ENCODE data around the gene PORCN.

Gene PORCN

GRCh38 chrX:48489296-48489695 lies 19.5 kb upstream of the PORCN start:
- WGBS, 2 experiments = 91 to 95% methylated on average over 9 of the region's 9 CpGs
- Histone ChIP-seq H3K27me3 (ENCODE audit: control insufficient read depth, insufficient read depth, low read length, poor library complexity, severe bottlenecking) (no peaks in the 10 kb centered on the region), H3K4me3 (ENCODE audit: insufficient read depth, low read depth, low read length) (no peak overlapping the region), H3K9me3 (ENCODE audit: control insufficient read depth, low read length) (no peaks in the 10 kb centered on the region), H3K4me1 (ENCODE audit: control insufficient read depth, insufficient read depth, low read length) (no peaks in the 10 kb centered on the region), H3K36me3 (ENCODE audit: control insufficient read depth, insufficient read depth, low read length) (no peaks in the 10 kb centered on the region), H3K27ac (ENCODE audit: insufficient read depth, low read depth, low read length, poor library complexity, severe bottlenecking) (no peak overlapping the region)

GRCh38 chrX:48489892-48490291 lies 18.9 kb upstream of the PORCN start:
- Histone ChIP-seq H3K4me1 (ENCODE audit: control insufficient read depth, insufficient read depth, low read length) (no peaks in the 10 kb centered on the region), H3K9me3 (ENCODE audit: control insufficient read depth, low read length) (no peaks in the 10 kb centered on the region), H3K27ac (ENCODE audit: insufficient read depth, low read depth, low read length, poor library complexity, severe bottlenecking) (no peak overlapping the region), H3K27me3 (ENCODE audit: control insufficient read depth, insufficient read depth, low read length, poor library complexity, severe bottlenecking) (no peaks in the 10 kb centered on the region), H3K36me3 (ENCODE audit: control insufficient read depth, insufficient read depth, low read length) (no peaks in the 10 kb centered on the region), H3K4me3 (ENCODE audit: insufficient read depth, low read depth, low read length) (no peak overlapping the region)
- WGBS, 2 experiments = 82 to 87% methylated on average over 1 to 2 of the region's 2 CpGs

GRCh38 chrX:48490661-48491060 lies 18.1 kb upstream of the PORCN start:
- Histone ChIP-seq H3K27ac (ENCODE audit: insufficient read depth, low read depth, low read length, poor library complexity, severe bottlenecking) (no peak overlapping the region), H3K4me1 (ENCODE audit: control insufficient read depth, insufficient read depth, low read length) (no peaks in the 10 kb centered on the region), H3K9me3 (ENCODE audit: control insufficient read depth, low read length) (no peaks in the 10 kb centered on the region), H3K27me3 (ENCODE audit: control insufficient read depth, insufficient read depth, low read length, poor library complexity, severe bottlenecking) (no peaks in the 10 kb centered on the region), H3K4me3 (ENCODE audit: insufficient read depth, low read depth, low read length) (no peak overlapping the region), H3K36me3 (ENCODE audit: control insufficient read depth, insufficient read depth, low read length) (no peaks in the 10 kb centered on the region)
- WGBS, 2 experiments = 91 to 94% methylated on average over 8 of the region's 8 CpGs

- no peak overlapping the region for H3K27ac ChIP-seq (ENCODE audit: insufficient read depth, low read depth, low read length, poor library complexity, severe bottlenecking)
- H3K36me3 ChIP-seq (ENCODE audit: control insufficient read depth, insufficient read depth, low read length) = no peaks in the 10 kb centered on the region
- no peaks in the 10 kb centered on the region for H3K9me3 ChIP-seq (ENCODE audit: control insufficient read depth, low read length)
- H3K4me1 ChIP-seq (ENCODE audit: control insufficient read depth, insufficient read depth, low read length) = no peaks in the 10 kb centered on the region
- H3K4me3 ChIP-seq (ENCODE audit: insufficient read depth, low read depth, low read length) = no peak overlapping the region
- no peaks in the 10 kb centered on the region for H3K27me3 ChIP-seq (ENCODE audit: control insufficient read depth, insufficient read depth, low read length, poor library complexity, severe bottlenecking)
- 87 to 90% methylated on average over 9 of the region's 9 CpGs for WGBS, 2 experiments
Observed at GRCh38 chrX:48491809-48492208, 17.0 kb upstream of the PORCN start.

- Histone ChIP-seq H3K4me1 (ENCODE audit: control insufficient read depth, insufficient read depth, low read length) (no peaks in the 10 kb centered on the region), H3K36me3 (ENCODE audit: control insufficient read depth, insufficient read depth, low read length) (no peaks in the 10 kb centered on the region)
Observed at GRCh38 chrX:48492293-48492910, 16.4 kb upstream of the PORCN start.

GRCh38 chrX:48493890-48494364 lies 14.9 kb upstream of the PORCN start:
- no peak overlapping the region for H3K4me3 ChIP-seq (ENCODE audit: insufficient read depth, low read depth, low read length)
- H3K27ac ChIP-seq (ENCODE audit: insufficient read depth, low read depth, low read length, poor library complexity, severe bottlenecking) = no peak overlapping the region
- no peaks in the 10 kb centered on the region for H3K27me3 ChIP-seq (ENCODE audit: control insufficient read depth, insufficient read depth, low read length, poor library complexity, severe bottlenecking)
- H3K9me3 ChIP-seq (ENCODE audit: control insufficient read depth, low read length) = no peaks in the 10 kb centered on the region
- H3K36me3 ChIP-seq (ENCODE audit: control insufficient read depth, insufficient read depth, low read length) = no peaks in the 10 kb centered on the region
- WGBS, 2 experiments = 53% methylated on average over 10 of the region's 10 CpGs
- H3K4me1 ChIP-seq (ENCODE audit: control insufficient read depth, insufficient read depth, low read length) = no peaks in the 10 kb centered on the region

More at GRCh38 chrX:48492293-48492910, 16.4 kb upstream of the PORCN start:
- 83 to 86% methylated on average over 7 of the region's 7 CpGs for WGBS, 2 experiments
- Histone ChIP-seq H3K27ac (ENCODE audit: insufficient read depth, low read depth, low read length, poor library complexity, severe bottlenecking) (no peak overlapping the region), H3K27me3 (ENCODE audit: control insufficient read depth, insufficient read depth, low read length, poor library complexity, severe bottlenecking) (no peaks in the 10 kb centered on the region), H3K9me3 (ENCODE audit: control insufficient read depth, low read length) (no peaks in the 10 kb centered on the region), H3K4me3 (ENCODE audit: insufficient read depth, low read depth, low read length) (no peak overlapping the region)

GRCh38 chrX:48496660-48497059 lies 12.1 kb upstream of the PORCN start:
- no peaks in the 10 kb centered on the region for H3K36me3 ChIP-seq (ENCODE audit: control insufficient read depth, insufficient read depth, low read length)
- no peak overlapping the region for H3K4me3 ChIP-seq (ENCODE audit: insufficient read depth, low read depth, low read length)
- H3K9me3 ChIP-seq (ENCODE audit: control insufficient read depth, low read length) = no peaks in the 10 kb centered on the region
- H3K27me3 ChIP-seq (ENCODE audit: control insufficient read depth, insufficient read depth, low read length, poor library complexity, severe bottlenecking) = no peaks in the 10 kb centered on the region
- WGBS, 2 experiments = 83 to 94% methylated on average over 4 of the region's 4 CpGs
- H3K4me1 ChIP-seq (ENCODE audit: control insufficient read depth, insufficient read depth, low read length) = no peaks in the 10 kb centered on the region
- H3K27ac ChIP-seq (ENCODE audit: insufficient read depth, low read depth, low read length, poor library complexity, severe bottlenecking) = no peak overlapping the region

GRCh38 chrX:48497871-48498270 lies 10.9 kb upstream of the PORCN start:
- Histone ChIP-seq H3K4me1 (ENCODE audit: control insufficient read depth, insufficient read depth, low read length) (no peaks in the 10 kb centered on the region), H3K4me3 (ENCODE audit: insufficient read depth, low read depth, low read length) (no peak overlapping the region), H3K9me3 (ENCODE audit: control insufficient read depth, low read length) (no peaks in the 10 kb centered on the region), H3K36me3 (ENCODE audit: control insufficient read depth, insufficient read depth, low read length) (no peaks in the 10 kb centered on the region), H3K27ac (ENCODE audit: insufficient read depth, low read depth, low read length, poor library complexity, severe bottlenecking) (no peak overlapping the region), H3K27me3 (ENCODE audit: control insufficient read depth, insufficient read depth, low read length, poor library complexity, severe bottlenecking) (no peaks in the 10 kb centered on the region)
- WGBS, 2 experiments = 88 to 92% methylated on average over 5 of the region's 5 CpGs

- H3K4me3 ChIP-seq (ENCODE audit: insufficient read depth, low read depth, low read length) = no peak overlapping the region
- H3K36me3 ChIP-seq (ENCODE audit: control insufficient read depth, insufficient read depth, low read length) = no peaks in the 10 kb centered on the region
- no peaks in the 10 kb centered on the region for H3K9me3 ChIP-seq (ENCODE audit: control insufficient read depth, low read length)
- no peak overlapping the region for H3K27ac ChIP-seq (ENCODE audit: insufficient read depth, low read depth, low read length, poor library complexity, severe bottlenecking)
- no peaks in the 10 kb centered on the region for H3K4me1 ChIP-seq (ENCODE audit: control insufficient read depth, insufficient read depth, low read length)
- 71 to 72% methylated on average over 6 of the region's 6 CpGs for WGBS, 2 experiments
- no peaks in the 10 kb centered on the region for H3K27me3 ChIP-seq (ENCODE audit: control insufficient read depth, insufficient read depth, low read length, poor library complexity, severe bottlenecking)
Observed at GRCh38 chrX:48498374-48498809, 10.4 kb upstream of the PORCN start.

GRCh38 chrX:48504261-48504660 lies 4.5 kb upstream of the PORCN start:
- Histone ChIP-seq H3K27ac (ENCODE audit: insufficient read depth, low read depth, low read length, poor library complexity, severe bottlenecking) (no peak overlapping the region), H3K27me3 (ENCODE audit: control insufficient read depth, insufficient read depth, low read length, poor library complexity, severe bottlenecking) (no peaks in the 10 kb centered on the region), H3K4me1 (ENCODE audit: control insufficient read depth, insufficient read depth, low read length) (no peaks in the 10 kb centered on the region), H3K9me3 (ENCODE audit: control insufficient read depth, low read length) (no peaks in the 10 kb centered on the region), H3K4me3 (ENCODE audit: insufficient read depth, low read depth, low read length) (no peak overlapping the region), H3K36me3 (ENCODE audit: control insufficient read depth, insufficient read depth, low read length) (no peaks in the 10 kb centered on the region)
- 92 to 94% methylated on average over 6 to 7 of the region's 7 CpGs for WGBS, 2 experiments
